GM13977 (cell line): ENCODE results near the gene GALNT4.

Experiments used
- DNase-seq: peaks from one replicate; pipeline ENCODE4 v3.0.0; 2012; ENCODE audit warnings: low spot score
- in situ Hi-C: fragments of 300-500 bp; cut with MboI; formaldehyde crosslinking; loops from one replicate; pipeline ENCODE4 v1.12.0; 2022; ENCODE audit warnings: low sequenced_read_pairs, low pct_unique_long_range_greater_than_20kb, mixed read lengths, inconsistent platforms; ENCODE audit not compliant: unreplicated experiment
- TF ChIP-seq, protein P1 (sequence below): IDR thresholded peaks from 2 replicates; pipeline ENCODE4 v1.5.1; 2012; ENCODE audit warnings: mild to moderate bottlenecking, control low read depth; ENCODE audit not compliant: insufficient read depth; ENCODE audit errors: extremely low read depth, missing control alignments

GALNT4 gene

DNA sequence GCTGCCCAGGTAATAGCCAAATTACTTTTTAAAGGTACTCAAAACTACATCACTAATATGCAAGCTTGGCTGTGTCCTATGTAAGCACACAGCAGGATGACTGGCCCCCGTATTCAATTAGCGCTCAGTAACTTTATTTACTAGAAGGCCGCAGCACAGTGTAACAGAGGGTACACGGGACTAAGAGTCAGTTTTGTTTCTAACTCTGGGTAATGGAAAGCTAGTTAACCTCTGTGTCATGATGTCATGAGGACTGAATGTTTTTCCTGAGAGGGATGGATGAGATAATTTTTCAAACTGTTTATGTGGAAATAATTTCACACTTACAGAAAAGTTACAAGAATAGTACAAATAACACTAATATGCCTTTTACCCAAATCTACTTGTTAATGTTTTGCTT, 27.1 kb downstream of the GALNT4 start:
- in situ Hi-C loops = no loop called here
- DNase-seq = no peak
- TF ChIP-seq, protein P1, sequence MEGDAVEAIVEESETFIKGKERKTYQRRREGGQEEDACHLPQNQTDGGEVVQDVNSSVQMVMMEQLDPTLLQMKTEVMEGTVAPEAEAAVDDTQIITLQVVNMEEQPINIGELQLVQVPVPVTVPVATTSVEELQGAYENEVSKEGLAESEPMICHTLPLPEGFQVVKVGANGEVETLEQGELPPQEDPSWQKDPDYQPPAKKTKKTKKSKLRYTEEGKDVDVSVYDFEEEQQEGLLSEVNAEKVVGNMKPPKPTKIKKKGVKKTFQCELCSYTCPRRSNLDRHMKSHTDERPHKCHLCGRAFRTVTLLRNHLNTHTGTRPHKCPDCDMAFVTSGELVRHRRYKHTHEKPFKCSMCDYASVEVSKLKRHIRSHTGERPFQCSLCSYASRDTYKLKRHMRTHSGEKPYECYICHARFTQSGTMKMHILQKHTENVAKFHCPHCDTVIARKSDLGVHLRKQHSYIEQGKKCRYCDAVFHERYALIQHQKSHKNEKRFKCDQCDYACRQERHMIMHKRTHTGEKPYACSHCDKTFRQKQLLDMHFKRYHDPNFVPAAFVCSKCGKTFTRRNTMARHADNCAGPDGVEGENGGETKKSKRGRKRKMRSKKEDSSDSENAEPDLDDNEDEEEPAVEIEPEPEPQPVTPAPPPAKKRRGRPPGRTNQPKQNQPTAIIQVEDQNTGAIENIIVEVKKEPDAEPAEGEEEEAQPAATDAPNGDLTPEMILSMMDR = no peak

GRCh38 chr12:89497005-89497404, 27.6 kb downstream of the GALNT4 start:
- in situ Hi-C loops = no loop called here
- TF ChIP-seq, protein P1 = no peak
- no peak for DNase-seq

DNA sequence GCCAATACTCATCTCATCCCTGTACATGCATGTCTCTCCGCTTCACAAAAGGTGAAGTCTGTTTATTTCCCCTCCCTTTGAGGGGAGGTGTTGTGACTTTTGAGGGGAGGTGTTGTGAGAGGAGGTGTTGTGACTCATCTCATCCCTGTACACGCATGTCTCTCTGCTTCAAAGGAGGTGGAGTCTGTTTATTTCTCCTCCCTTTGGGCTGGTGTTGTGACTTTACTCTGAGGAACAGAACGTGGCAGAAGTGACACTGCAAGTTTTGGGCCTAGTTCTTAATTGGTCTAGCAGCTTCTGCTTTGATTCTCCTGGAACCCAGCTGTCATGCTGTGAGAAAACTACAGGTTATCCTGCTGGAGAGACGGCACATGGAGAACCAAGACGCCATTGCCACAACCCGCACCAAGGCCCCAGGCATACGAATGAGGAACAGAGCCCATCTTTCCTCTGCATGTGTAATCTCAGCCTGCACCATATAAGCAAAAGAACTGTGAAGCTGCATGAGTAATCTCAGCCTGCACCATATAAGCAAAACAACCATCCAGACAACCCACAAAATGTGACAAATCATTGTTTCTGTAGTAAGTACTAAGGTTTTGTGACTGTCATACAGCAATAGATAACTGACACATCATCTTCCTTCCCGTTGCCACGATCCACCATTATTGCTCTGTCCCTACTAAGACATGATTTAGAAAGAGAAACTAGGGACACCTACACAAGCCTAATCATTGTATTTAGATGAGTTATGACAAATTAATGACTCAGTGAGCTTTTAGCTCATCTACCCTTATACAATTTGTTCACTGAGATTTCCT, 30.0 kb downstream of the GALNT4 start:
- in situ Hi-C loops = no loop called here
- no peak for DNase-seq
- TF ChIP-seq, protein P1 = no peak

DNA sequence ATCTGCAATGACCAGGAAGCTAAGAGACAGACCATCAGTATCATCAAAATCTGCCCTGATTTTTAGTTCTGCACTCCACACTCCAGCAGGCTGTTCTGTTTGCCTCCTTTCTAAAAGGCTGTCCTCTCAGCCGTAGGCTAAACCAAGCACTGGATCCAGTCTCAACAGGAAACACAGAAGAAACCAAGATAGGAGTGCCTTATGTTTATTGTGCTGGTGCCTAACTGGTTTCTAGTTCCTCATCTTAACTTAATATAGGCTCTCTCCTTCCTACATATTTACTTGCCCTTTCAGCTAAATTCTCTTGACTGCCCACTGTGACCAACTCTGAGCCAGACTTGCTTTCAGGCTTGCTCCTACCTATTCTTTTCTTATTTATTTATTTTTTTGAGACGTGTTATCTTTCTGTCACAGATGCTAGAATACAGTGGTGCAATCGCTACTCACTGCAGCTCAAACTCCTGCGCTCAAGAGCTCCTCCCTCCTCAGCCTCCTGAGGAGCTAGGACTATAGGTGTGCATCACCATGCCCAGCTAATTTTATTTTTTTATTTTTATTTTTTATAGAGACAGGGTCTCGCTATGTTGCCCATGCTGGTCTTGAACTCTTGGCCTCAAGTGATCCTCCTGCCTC, 30.8 kb downstream of the GALNT4 start:
- in situ Hi-C loops = no loop called here
- DNase-seq = no peak
- TF ChIP-seq, protein P1 = no peak

- TF ChIP-seq, protein P1 = no peak
- in situ Hi-C loops = no loop called here
- no peak for DNase-seq
Measured at GRCh38 chr12:89492883-89493282, 31.7 kb downstream of the GALNT4 start.

DNA sequence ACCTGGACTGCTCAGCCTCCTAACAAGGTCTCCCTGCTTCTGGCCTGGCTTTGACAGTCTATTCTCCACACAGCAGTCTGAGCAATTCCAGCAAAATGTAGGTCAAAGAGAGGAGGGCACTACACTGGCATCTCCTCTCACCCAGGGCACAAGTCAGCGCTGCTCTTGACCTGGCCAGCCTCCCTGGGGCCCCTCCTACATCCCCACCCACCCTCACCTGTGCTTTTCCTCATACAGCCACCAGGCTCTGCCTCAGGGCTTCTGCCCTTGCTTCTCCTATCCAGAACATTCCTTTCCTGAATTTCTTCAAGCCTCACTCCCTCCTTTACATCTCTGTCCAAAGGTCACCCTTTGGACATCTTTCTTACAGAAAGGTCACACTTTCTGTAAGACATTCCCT, 33.7 kb downstream of the GALNT4 start:
- in situ Hi-C loops = no loop called here
- no peak for DNase-seq

More for the DNA sequence above, 33.7 kb downstream of the GALNT4 start:
- TF ChIP-seq, protein P1 = no peak
